ENCODE measurements around the gene SH3RF3. TPM values are rescaled to one million over a fixed set of nuclear protein-coding genes. Genes with fewer than 3 reads are reported as not detected.

The SH3RF3 gene
- total and polyA plus RNA-seq, 4 donors, result 2.9 to 9.7 (median 8.6) TPM

GRCh38 chr2:109168716-109169115, 39.7 kb downstream of the SH3RF3 start:
- Histone ChIP-seq H3K9ac (ENCODE audit: insufficient read depth in 1 of 2, low read length in 2 of 2) (no peak overlapping the region), H3K27ac (ENCODE audit: low read depth in 1 of 2, low read length in 1 of 2) (no peak overlapping the region), H3K4me1 (ENCODE audit: control insufficient read depth in 5 of 5, insufficient read depth in 5 of 5, low read length in 5 of 5) (peaks cover 5 to 24% (median 9%) of the 10 kb centered on the region in 5 donors), H3K36me3 (ENCODE audit: control insufficient read depth in 4 of 4, insufficient read depth in 4 of 4, low read length in 4 of 4) (no peaks in the 10 kb centered on the region), H3K9me3 (ENCODE audit: control insufficient read depth in 4 of 4, insufficient read depth in 3 of 4, low read length in 3 of 4) (no peaks in the 10 kb centered on the region), H3K27me3 (ENCODE audit: control insufficient read depth in 3 of 3, insufficient read depth in 3 of 3, low read length in 2 of 3) (no peaks in the 10 kb centered on the region), H3K4me3 (no peak overlapping the region)
- WGBS, 2 donors, result 66 to 83% methylated on average over 2 of the region's 2 CpGs
- TF ChIP-seq, protein P1, sequence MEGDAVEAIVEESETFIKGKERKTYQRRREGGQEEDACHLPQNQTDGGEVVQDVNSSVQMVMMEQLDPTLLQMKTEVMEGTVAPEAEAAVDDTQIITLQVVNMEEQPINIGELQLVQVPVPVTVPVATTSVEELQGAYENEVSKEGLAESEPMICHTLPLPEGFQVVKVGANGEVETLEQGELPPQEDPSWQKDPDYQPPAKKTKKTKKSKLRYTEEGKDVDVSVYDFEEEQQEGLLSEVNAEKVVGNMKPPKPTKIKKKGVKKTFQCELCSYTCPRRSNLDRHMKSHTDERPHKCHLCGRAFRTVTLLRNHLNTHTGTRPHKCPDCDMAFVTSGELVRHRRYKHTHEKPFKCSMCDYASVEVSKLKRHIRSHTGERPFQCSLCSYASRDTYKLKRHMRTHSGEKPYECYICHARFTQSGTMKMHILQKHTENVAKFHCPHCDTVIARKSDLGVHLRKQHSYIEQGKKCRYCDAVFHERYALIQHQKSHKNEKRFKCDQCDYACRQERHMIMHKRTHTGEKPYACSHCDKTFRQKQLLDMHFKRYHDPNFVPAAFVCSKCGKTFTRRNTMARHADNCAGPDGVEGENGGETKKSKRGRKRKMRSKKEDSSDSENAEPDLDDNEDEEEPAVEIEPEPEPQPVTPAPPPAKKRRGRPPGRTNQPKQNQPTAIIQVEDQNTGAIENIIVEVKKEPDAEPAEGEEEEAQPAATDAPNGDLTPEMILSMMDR (IDR thresholded peaks at IDR 0.05; ENCODE audit: control extremely low read depth, extremely low read depth), result no peak
- DNase-seq (no peak), ATAC-seq (ENCODE audit: insufficient read depth, low FRiP score) (no peak)

- DNase-seq, result no peak
- Histone ChIP-seq H3K9ac (ENCODE audit: insufficient read depth in 1 of 2, low read length in 2 of 2) (no peak overlapping the region), H3K27me3 (ENCODE audit: control insufficient read depth in 3 of 3, insufficient read depth in 3 of 3, low read length in 2 of 3) (no peaks in the 10 kb centered on the region), H3K36me3 (ENCODE audit: control insufficient read depth in 4 of 4, insufficient read depth in 4 of 4, low read length in 4 of 4) (no peaks in the 10 kb centered on the region), H3K4me3 (no peak overlapping the region), H3K4me1 (ENCODE audit: control insufficient read depth in 5 of 5, insufficient read depth in 5 of 5, low read length in 5 of 5) (peaks cover 7 to 26% (median 13%) of the 10 kb centered on the region in 5 donors), H3K9me3 (ENCODE audit: control insufficient read depth in 4 of 4, insufficient read depth in 3 of 4, low read length in 3 of 4) (peaks cover 0 to 1% (median 0%) of the 10 kb centered on the region in 4 donors), H3K27ac (ENCODE audit: low read depth in 1 of 2, low read length in 1 of 2) (peak overlapping the region in 1 of 2 donors; percentile 64)
- ATAC-seq (ENCODE audit: insufficient read depth, low FRiP score), result no peak
- WGBS, 2 donors, result 85 to 92% methylated on average over 6 of the region's 6 CpGs
- TF ChIP-seq, protein P1 (IDR thresholded peaks at IDR 0.05; ENCODE audit: control extremely low read depth, extremely low read depth), result no peak
Observed at GRCh38 chr2:109170645-109171044, 41.6 kb downstream of the SH3RF3 start.

DNA sequence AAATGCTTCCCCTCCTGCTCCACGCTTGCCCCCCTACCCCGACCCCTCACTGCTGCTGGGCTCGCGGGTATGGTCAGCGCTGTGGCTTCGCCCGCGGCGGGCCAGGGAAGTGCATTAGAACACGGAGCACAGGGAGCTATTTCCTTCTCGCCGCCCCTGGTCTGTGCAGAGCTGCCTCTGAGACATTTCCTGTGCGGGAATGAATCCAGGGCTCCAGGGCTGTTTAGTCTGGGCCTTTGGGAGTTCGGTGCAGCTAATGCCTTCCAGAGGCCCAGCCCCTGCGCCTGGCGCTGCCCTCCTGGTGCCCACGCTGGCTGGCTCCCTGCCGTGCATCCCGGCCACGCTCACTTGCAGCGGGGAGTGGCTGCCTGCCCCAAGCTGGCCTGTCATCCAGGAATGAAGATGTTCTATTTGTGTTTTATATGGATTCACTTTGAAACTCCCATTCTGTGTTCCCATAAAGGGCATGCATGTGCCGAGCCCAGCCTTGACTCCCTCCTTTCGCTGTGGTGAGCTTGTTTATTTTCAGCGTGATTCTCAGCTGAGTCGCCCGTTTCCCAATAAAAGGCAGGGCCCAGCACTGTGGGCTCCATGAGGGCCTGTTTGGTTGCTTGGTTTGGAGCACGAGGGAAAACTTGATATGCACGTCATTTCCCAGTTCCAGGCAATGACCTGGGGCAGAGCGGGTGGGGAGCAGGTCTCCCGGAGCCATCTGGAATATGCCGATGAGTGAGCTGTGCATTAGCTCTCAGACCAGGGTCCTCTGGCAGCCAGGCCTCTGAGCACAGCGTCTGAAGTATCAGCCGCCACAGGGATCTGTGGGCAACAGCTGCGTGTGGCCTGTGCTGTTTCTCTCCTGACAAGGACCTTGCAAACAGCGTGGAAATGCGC, 42.7 kb downstream of the SH3RF3 start:
- Histone ChIP-seq H3K36me3 (ENCODE audit: control insufficient read depth in 4 of 4, insufficient read depth in 4 of 4, low read length in 4 of 4) (no peaks in the 10 kb centered on the region), H3K27me3 (ENCODE audit: control insufficient read depth in 3 of 3, insufficient read depth in 3 of 3, low read length in 2 of 3) (no peaks in the 10 kb centered on the region), H3K27ac (ENCODE audit: low read depth in 1 of 2, low read length in 1 of 2) (peak overlapping the region in 1 of 2 donors; percentile 88), H3K4me3 (no peak overlapping the region), H3K9me3 (ENCODE audit: control insufficient read depth in 4 of 4, insufficient read depth in 3 of 4, low read length in 3 of 4) (peaks cover 0 to 1% (median 0%) of the 10 kb centered on the region in 4 donors), H3K4me1 (ENCODE audit: control insufficient read depth in 5 of 5, insufficient read depth in 5 of 5, low read length in 5 of 5) (peaks cover 7 to 28% (median 16%) of the 10 kb centered on the region in 5 donors), H3K9ac (ENCODE audit: insufficient read depth in 1 of 2, low read length in 2 of 2) (no peak overlapping the region)
- TF ChIP-seq, protein P1 (IDR thresholded peaks at IDR 0.05; ENCODE audit: control extremely low read depth, extremely low read depth), result no peak
- peak; percentile 57 to 73 (median 61) for DNase-seq
- ATAC-seq (ENCODE audit: insufficient read depth, low FRiP score), result peak; percentile 67
- 54 to 63% methylated on average over 36 of the region's 36 CpGs for WGBS, 2 donors

Data from lung (tissue), 12 donors.